ENCODE data around the gene MOCS3. TPM values are rescaled to one million over a fixed set of nuclear protein-coding genes. Genes with fewer than 3 reads are reported as not detected.
A peak's percentile ranks its signal among the peaks of the same experiment; 100 is the strongest.

MOCS3 gene
- total and polyA plus RNA-seq, 2 donors (not counting 1 experiment from before 2014, with no cell fraction given), result 0.91 to 7.6 TPM

- DNase-seq (no peak), ATAC-seq (ENCODE audit: low read depth) (no peak)
- Histone ChIP-seq H3K27me3 (replicated peaks in 1 of 4; ENCODE audit: control extremely low read depth in 1 of 4, control insufficient read depth in 3 of 4, insufficient read depth in 4 of 4, low read length in 3 of 4) (no peaks in the 10 kb centered on the region), H3K27ac (ENCODE audit: low read length in 2 of 2) (peak overlapping the region; percentile 1 to 65), H3K4me3 (ENCODE audit: control extremely low read depth in 1 of 5, extremely low read depth in 1 of 5, insufficient read depth in 1 of 5, low read depth in 2 of 5, low read length in 4 of 5) (no peak overlapping the region), H2AFZ (ENCODE audit: insufficient read depth, low read depth, low read length, poor library complexity, severe bottlenecking) (no peak overlapping the region), H3K79me2 (ENCODE audit: control insufficient read depth, insufficient read depth, low read length) (peaks cover 99% of the 10 kb centered on the region), H3K9ac (ENCODE audit: low read length) (no peak overlapping the region), H3K36me3 (replicated peaks in 1 of 2; ENCODE audit: control extremely low read depth in 1 of 2, control insufficient read depth in 1 of 2, extremely low read depth in 1 of 2, insufficient read depth in 2 of 2, low read length in 1 of 2) (peaks cover 2 to 11% of the 10 kb centered on the region in 2 experiments), H4K20me1 (ENCODE audit: control insufficient read depth, insufficient read depth, low read length, poor library complexity, severe bottlenecking) (peaks cover 48% of the 10 kb centered on the region), H3K4me2 (replicated peaks; ENCODE audit: low read depth, low read length, poor library complexity, severe bottlenecking) (peak overlapping the region; percentile 32), H3K9me3 (ENCODE audit: control extremely low read depth in 1 of 3, control insufficient read depth in 2 of 3, insufficient read depth in 1 of 3, low read length in 2 of 3) (no peaks in the 10 kb centered on the region), H3K4me1 (ENCODE audit: control insufficient read depth in 2 of 2, insufficient read depth in 2 of 2, low read length in 2 of 2) (peaks cover 46 to 47% of the 10 kb centered on the region in 2 donors)
- intact Hi-C loops (cut with micrococcal nuclease), result no loop called here
- POLR2A ChIA-PET, result no interaction called here
- no peak for TF ChIP-seq EZH2 (IDR thresholded peaks at IDR 0.05; ENCODE audit: borderline replicate concordance, insufficient read depth, low read depth, low read length, poor library complexity, severe bottlenecking)
- TF ChIP-seq, protein P1, sequence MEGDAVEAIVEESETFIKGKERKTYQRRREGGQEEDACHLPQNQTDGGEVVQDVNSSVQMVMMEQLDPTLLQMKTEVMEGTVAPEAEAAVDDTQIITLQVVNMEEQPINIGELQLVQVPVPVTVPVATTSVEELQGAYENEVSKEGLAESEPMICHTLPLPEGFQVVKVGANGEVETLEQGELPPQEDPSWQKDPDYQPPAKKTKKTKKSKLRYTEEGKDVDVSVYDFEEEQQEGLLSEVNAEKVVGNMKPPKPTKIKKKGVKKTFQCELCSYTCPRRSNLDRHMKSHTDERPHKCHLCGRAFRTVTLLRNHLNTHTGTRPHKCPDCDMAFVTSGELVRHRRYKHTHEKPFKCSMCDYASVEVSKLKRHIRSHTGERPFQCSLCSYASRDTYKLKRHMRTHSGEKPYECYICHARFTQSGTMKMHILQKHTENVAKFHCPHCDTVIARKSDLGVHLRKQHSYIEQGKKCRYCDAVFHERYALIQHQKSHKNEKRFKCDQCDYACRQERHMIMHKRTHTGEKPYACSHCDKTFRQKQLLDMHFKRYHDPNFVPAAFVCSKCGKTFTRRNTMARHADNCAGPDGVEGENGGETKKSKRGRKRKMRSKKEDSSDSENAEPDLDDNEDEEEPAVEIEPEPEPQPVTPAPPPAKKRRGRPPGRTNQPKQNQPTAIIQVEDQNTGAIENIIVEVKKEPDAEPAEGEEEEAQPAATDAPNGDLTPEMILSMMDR (IDR thresholded peaks at IDR 0.05), result no peak
- WGBS (ENCODE audit: insufficient coverage), result 83% methylated on average over 3 of the region's 3 CpGs
- H3K4me3 Mint-ChIP-seq, result peak overlapping the region; percentile 56
- H3K4me1 Mint-ChIP-seq, result peaks cover 80% of the 10 kb centered on the region
- no peaks in the 10 kb centered on the region for H3K27me3 Mint-ChIP-seq
- peak overlapping the region; percentile 62 for H3K27ac Mint-ChIP-seq
- no peaks in the 10 kb centered on the region for H3K9me3 Mint-ChIP-seq (ENCODE audit: insufficient read depth)
- CTCF ChIA-PET, result interaction anchor here (1.1 to 3.8 kb wide), 2 partner anchors 12 to 127 kb away, joined by 4 to 15 read pairs; no protein-coding TSS in a partner anchor
Measured at GRCh38 chr20:50916934-50917333, 41.7 kb upstream of the MOCS3 start.

- peaks cover 51 to 57% of the 10 kb centered on the region in 2 donors for H3K4me1 ChIP-seq (ENCODE audit: control insufficient read depth in 2 of 2, insufficient read depth in 2 of 2, low read length in 2 of 2)
- POLR2A ChIA-PET, result interaction anchor here (1.0 kb wide), 1 partner anchor 13 kb away, joined by 7 read pairs; the partner anchor contains the start of gene ADNP
- H3K9ac ChIP-seq (ENCODE audit: low read length), result no peak overlapping the region
Measured at GRCh38 chr20:50918403-50918802, 40.2 kb upstream of the MOCS3 start.

More at GRCh38 chr20:50918403-50918802, 40.2 kb upstream of the MOCS3 start:
- CTCF ChIA-PET, result interaction anchor here (0.9 to 16.7 kb wide), 2 partner anchors 11 to 123 kb away, joined by 4 to 390 read pairs; partner anchors contain the start of gene BCAS4
- Mint-ChIP-seq H3K4me3 (no peak overlapping the region), H3K9me3 (ENCODE audit: insufficient read depth) (no peaks in the 10 kb centered on the region), H3K4me1 (peaks cover 86% of the 10 kb centered on the region), H3K27me3 (no peaks in the 10 kb centered on the region), H3K27ac (peak overlapping the region; percentile 37)
- Histone ChIP-seq H3K9me3 (ENCODE audit: control extremely low read depth in 1 of 3, control insufficient read depth in 2 of 3, insufficient read depth in 1 of 3, low read length in 2 of 3) (no peaks in the 10 kb centered on the region), H3K27ac (ENCODE audit: low read length in 2 of 2) (peak overlapping the region in 1 of 2 donors; percentile 65), H3K79me2 (ENCODE audit: control insufficient read depth, insufficient read depth, low read length) (peaks cover 100% of the 10 kb centered on the region), H3K4me3 (ENCODE audit: control extremely low read depth in 1 of 5, extremely low read depth in 1 of 5, insufficient read depth in 1 of 5, low read depth in 2 of 5, low read length in 4 of 5) (no peak overlapping the region), H2AFZ (ENCODE audit: insufficient read depth, low read depth, low read length, poor library complexity, severe bottlenecking) (no peak overlapping the region), H3K27me3 (replicated peaks in 1 of 4; ENCODE audit: control extremely low read depth in 1 of 4, control insufficient read depth in 3 of 4, insufficient read depth in 4 of 4, low read length in 3 of 4) (no peaks in the 10 kb centered on the region), H3K4me2 (replicated peaks; ENCODE audit: low read depth, low read length, poor library complexity, severe bottlenecking) (no peak overlapping the region), H4K20me1 (ENCODE audit: control insufficient read depth, insufficient read depth, low read length, poor library complexity, severe bottlenecking) (peaks cover 50% of the 10 kb centered on the region), H3K36me3 (replicated peaks in 1 of 2; ENCODE audit: control extremely low read depth in 1 of 2, control insufficient read depth in 1 of 2, extremely low read depth in 1 of 2, insufficient read depth in 2 of 2, low read length in 1 of 2) (peaks cover 2 to 9% of the 10 kb centered on the region in 2 experiments)
- no peak for DNase-seq
- WGBS (ENCODE audit: insufficient coverage), result no CpG with 5 or more reads among the region's 3 CpGs
- ATAC-seq (ENCODE audit: low read depth), result no peak
- intact Hi-C loops (cut with micrococcal nuclease), result no loop called here
- no peak for TF ChIP-seq EZH2 (IDR thresholded peaks at IDR 0.05; ENCODE audit: borderline replicate concordance, insufficient read depth, low read depth, low read length, poor library complexity, severe bottlenecking)

Measured in B cell (primary cell).